22Rv1 (cell line): Measurements from ENCODE around the gene KRTAP9-1.

Source experiments
- H3K27ac ChIP-seq: fragments of 450-650 bp; 2 replicates; pipeline ENCODE4 v1.5.1; 2017
- ZFX ChIP-seq: fragments of 450-650 bp; IDR thresholded peaks from 2 replicates; pipeline ENCODE4 v1.6.1; 2017; ENCODE audit warnings: antibody characterized with exemption, borderline replicate concordance
- TF ChIP-seq, protein P1 (sequence below): fragments of 450-650 bp; IDR thresholded peaks from 2 replicates; pipeline ENCODE4 v1.5.1; 2017; ENCODE audit warnings: mild to moderate bottlenecking

Gene KRTAP9-1

DNA sequence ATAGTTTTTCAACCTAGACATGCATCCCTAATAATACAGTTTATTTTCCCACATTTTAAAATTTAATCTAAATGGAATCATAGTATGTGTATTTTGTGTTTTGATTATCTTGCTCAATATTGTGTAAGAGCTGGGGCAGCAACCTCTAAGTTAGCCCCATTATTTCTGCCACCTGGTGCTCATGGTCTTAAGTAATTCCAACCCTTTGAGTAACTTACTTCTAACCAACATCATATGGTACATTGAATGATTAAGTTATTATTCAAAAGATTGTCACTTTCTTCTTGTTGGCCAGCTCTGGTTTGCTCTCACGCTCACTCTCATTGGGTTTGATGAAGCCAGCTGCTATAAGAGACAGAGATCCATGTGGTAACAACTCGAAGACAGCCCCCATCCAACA lies 17.8 kb upstream of the KRTAP9-1 start:
- no peak overlapping the region for H3K27ac ChIP-seq
- TF ChIP-seq ZFX, result no peak
- TF ChIP-seq, protein P1, sequence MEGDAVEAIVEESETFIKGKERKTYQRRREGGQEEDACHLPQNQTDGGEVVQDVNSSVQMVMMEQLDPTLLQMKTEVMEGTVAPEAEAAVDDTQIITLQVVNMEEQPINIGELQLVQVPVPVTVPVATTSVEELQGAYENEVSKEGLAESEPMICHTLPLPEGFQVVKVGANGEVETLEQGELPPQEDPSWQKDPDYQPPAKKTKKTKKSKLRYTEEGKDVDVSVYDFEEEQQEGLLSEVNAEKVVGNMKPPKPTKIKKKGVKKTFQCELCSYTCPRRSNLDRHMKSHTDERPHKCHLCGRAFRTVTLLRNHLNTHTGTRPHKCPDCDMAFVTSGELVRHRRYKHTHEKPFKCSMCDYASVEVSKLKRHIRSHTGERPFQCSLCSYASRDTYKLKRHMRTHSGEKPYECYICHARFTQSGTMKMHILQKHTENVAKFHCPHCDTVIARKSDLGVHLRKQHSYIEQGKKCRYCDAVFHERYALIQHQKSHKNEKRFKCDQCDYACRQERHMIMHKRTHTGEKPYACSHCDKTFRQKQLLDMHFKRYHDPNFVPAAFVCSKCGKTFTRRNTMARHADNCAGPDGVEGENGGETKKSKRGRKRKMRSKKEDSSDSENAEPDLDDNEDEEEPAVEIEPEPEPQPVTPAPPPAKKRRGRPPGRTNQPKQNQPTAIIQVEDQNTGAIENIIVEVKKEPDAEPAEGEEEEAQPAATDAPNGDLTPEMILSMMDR, result no peak

DNA sequence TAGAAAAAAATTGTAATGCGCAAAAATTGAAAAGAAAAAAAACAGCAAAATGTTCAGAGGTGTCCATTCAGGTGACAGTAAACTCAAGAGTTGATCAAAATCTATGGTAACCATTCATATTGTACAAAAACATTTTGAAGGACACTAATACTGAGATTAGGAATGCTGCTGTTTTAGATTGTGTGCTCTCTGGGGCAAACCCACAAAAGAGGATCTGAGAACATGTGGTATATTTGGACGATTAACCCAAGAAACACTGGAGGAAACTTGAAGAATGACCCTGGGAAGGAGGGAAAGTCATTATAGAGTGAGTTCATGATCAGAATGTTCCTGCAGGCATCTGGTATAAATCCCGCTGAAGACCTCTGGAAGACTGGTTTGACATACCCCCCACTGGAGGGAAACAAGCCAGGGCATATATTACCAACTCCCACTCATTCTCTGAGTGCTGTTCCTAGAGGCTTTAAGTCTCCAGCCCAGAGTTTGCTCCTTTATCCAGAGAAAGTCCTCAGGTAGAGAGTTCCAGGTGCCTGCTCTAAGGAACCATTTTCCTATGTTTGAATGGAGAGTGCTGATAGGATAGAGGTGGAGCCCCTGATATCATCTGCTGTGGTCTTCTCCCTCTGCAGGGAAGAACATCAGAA lies 12.8 kb upstream of the KRTAP9-1 start:
- H3K27ac ChIP-seq, result no peak overlapping the region
- no peak for TF ChIP-seq ZFX
- TF ChIP-seq, protein P1, result no peak

DNA sequence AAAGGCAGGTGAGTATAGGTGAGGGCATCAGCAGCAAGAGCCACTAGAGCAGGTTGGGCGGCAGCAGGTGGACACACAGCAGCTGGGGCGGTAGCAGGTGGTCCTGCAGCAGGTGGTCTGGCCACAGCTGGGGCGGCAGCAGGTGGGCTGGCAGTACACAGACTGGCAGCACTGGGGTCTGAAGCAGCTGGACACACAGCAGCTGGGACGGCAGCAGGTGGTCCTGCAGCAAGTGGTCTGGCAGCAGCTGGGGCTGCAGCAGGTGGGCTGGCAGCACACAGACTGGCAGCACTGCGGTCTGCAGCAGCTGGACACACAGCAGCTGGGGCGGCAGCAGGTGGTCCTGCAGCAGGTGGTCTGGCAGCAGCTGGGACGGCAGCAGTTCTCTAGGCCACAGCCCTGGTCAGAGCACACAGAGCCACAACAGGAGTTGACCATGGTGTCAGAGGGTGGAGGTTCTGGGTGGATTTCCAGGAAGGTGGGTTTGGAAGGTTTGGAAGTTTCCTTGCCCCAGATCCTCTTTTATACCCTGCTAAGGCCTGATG lies 11.9 kb upstream of the KRTAP9-1 start, which contains the start of gene KRTAP4-2:
Gene KRTAP4-2 (minus strand): TSS at position 495 of the 545 bp plus-strand sequence. CDS start 57 bp downstream, at position 438.
- TF ChIP-seq ZFX, result no peak
- TF ChIP-seq, protein P1, result no peak
- H3K27ac ChIP-seq, result no peak within 1 kb of the TSS

- TF ChIP-seq, protein P1, result no peak
- no peak for TF ChIP-seq ZFX
- H3K27ac ChIP-seq, result no peak overlapping the region
These were observed 11.3 kb upstream of the KRTAP9-1 start for GRCh38 chr17:41178341-41178740.

GRCh38 chr17:41178843-41179616 lies 10.7 kb upstream of the KRTAP9-1 start:
- TF ChIP-seq, protein P1, result no peak
- no peak for TF ChIP-seq ZFX
- H3K27ac ChIP-seq, result no peak overlapping the region

DNA sequence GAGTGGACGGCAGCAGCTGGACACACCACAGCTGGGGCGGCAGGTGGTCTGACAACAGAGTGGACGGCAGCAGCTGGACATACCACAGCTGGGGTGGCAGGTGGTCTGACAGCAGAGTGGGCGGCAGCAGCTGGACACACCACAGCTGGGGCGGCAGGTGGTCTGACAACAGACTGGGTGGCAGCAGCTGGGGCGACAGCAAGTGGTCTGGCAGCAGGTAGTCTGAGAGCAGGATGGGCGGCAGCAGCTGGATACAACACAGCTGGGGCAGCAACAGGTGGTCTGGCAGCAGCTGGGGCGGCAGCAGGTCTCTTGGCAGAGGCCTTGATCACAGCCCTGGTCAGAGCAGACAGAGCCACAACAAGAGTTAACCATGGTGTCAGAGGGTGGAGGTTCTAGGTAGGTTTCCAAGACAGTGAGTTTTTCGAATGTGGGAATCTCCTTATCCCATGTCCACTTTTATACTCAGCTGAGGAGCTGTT lies 5.2 kb upstream of the KRTAP9-1 start, which contains the start of gene KRTAP4-1:
Gene KRTAP4-1 (minus strand): TSS at position 432 of the 482 bp plus-strand sequence. CDS start 57 bp downstream, at position 375.
- TF ChIP-seq, protein P1, result no peak
- no peak for TF ChIP-seq ZFX
- no peak within 1 kb of the TSS for H3K27ac ChIP-seq
